Effector memory CD8-positive, alpha-beta T cell (primary cell): Measurements from ENCODE around the gene BSX.

Experiments
- ATAC-seq: fragments of 150-1000 bp; cut with Tn5 transposase; replicated peaks from 2 replicates; pipeline ENCODE4 v1.10.0; 2021; ENCODE audit warnings: mild to moderate bottlenecking, moderate library complexity
- DNase-seq, 3 experiments: peaks; one replicate each; pipeline ENCODE4 v3.0.0; 2021
- H3K27ac Mint-ChIP-seq, 2 donors: one replicate each; pipeline ENCODE4 v1.8.0; 2022; ENCODE audit warnings: mild to moderate bottlenecking in 2 of 2, mixed read lengths in 2 of 2, moderate library complexity in 2 of 2
- H3K27me3 Mint-ChIP-seq, 2 donors: one replicate each; pipeline ENCODE4 v1.8.0; 2022; ENCODE audit warnings: mixed read lengths in 2 of 2
- H3K36me3 Mint-ChIP-seq: one replicate; pipeline ENCODE4 v1.8.0; 2022; ENCODE audit warnings: mild to moderate bottlenecking, moderate library complexity, mixed read lengths; ENCODE audit not compliant: insufficient read depth
- H3K4me1 Mint-ChIP-seq, 2 donors: one replicate each; pipeline ENCODE4 v1.8.0; 2022; ENCODE audit warnings: low read depth in 2 of 2, mixed read lengths in 2 of 2
- H3K4me3 Mint-ChIP-seq, 2 donors: one replicate each; pipeline ENCODE4 v1.8.0; 2022; ENCODE audit warnings: mild to moderate bottlenecking in 2 of 2, mixed read lengths in 2 of 2, moderate library complexity in 2 of 2
- H3K9me3 Mint-ChIP-seq, 2 donors: one replicate each; pipeline ENCODE4 v1.8.0; 2022; ENCODE audit warnings: mixed read lengths in 2 of 2

The BSX gene

GRCh38 chr11:122979815-122980595 is 1.6 kb downstream of the BSX start:
- H3K9me3 Mint-ChIP-seq, result no peaks in the 10 kb centered on the region
- peaks cover 27 to 29% of the 10 kb centered on the region in 2 donors for H3K4me1 Mint-ChIP-seq
- peaks cover 14% of the 10 kb centered on the region for H3K36me3 Mint-ChIP-seq
- H3K4me3 Mint-ChIP-seq, result peak overlapping the region in 1 of 2 donors; percentile 10
- DNase-seq, result no peak
- H3K27me3 Mint-ChIP-seq, result peaks cover 91 to 100% of the 10 kb centered on the region in 2 donors
- ATAC-seq, result no peak
- H3K27ac Mint-ChIP-seq, result no peak overlapping the region

- Mint-ChIP-seq H3K36me3 (peaks cover 14% of the 10 kb centered on the region), H3K27ac (no peak overlapping the region), H3K4me3 (peak overlapping the region in 1 of 2 donors; percentile 10), H3K27me3 (peaks cover 92 to 100% of the 10 kb centered on the region in 2 donors), H3K4me1 (peaks cover 26 to 28% of the 10 kb centered on the region in 2 donors), H3K9me3 (no peaks in the 10 kb centered on the region)
- no peak for ATAC-seq
- no peak for DNase-seq
Measured at GRCh38 chr11:122979103-122979814, 2.4 kb downstream of the BSX start.

GRCh38 chr11:122978299-122978620 is 3.4 kb downstream of the BSX start:
- Mint-ChIP-seq H3K9me3 (no peaks in the 10 kb centered on the region), H3K4me1 (peaks cover 23 to 24% of the 10 kb centered on the region in 2 donors), H3K36me3 (peaks cover 14% of the 10 kb centered on the region), H3K27ac (no peak overlapping the region), H3K27me3 (peaks cover 93 to 100% of the 10 kb centered on the region in 2 donors), H3K4me3 (peak overlapping the region in 1 of 2 donors; percentile 1)
- no peak for ATAC-seq
- DNase-seq, result no peak

GRCh38 chr11:122977470-122978298 is 4.0 kb downstream of the BSX start:
- H3K4me1 Mint-ChIP-seq, result peaks cover 18 to 19% of the 10 kb centered on the region in 2 donors
- H3K36me3 Mint-ChIP-seq, result peaks cover 11% of the 10 kb centered on the region
- ATAC-seq (no peak), DNase-seq (no peak)
- peaks cover 93 to 100% of the 10 kb centered on the region in 2 donors for H3K27me3 Mint-ChIP-seq
- no peaks in the 10 kb centered on the region for H3K9me3 Mint-ChIP-seq
- peak overlapping the region in 1 of 2 donors; percentile 1 for H3K4me3 Mint-ChIP-seq
- H3K27ac Mint-ChIP-seq, result no peak overlapping the region

GRCh38 chr11:122976734-122977469 is 4.7 kb downstream of the BSX start:
- H3K4me3 Mint-ChIP-seq, result peak overlapping the region; percentile 43
- peaks cover 11% of the 10 kb centered on the region for H3K36me3 Mint-ChIP-seq
- no peak for DNase-seq
- H3K27me3 Mint-ChIP-seq, result peaks cover 85 to 98% of the 10 kb centered on the region in 2 donors
- no peaks in the 10 kb centered on the region for H3K9me3 Mint-ChIP-seq
- ATAC-seq, result no peak
- no peak overlapping the region for H3K27ac Mint-ChIP-seq
- peaks cover 18 to 19% of the 10 kb centered on the region in 2 donors for H3K4me1 Mint-ChIP-seq

- Mint-ChIP-seq H3K4me3 (peak overlapping the region in 1 of 2 donors; percentile 37), H3K9me3 (no peaks in the 10 kb centered on the region), H3K36me3 (peaks cover 10% of the 10 kb centered on the region), H3K27ac (no peak overlapping the region), H3K4me1 (peaks cover 15 to 18% of the 10 kb centered on the region in 2 donors), H3K27me3 (peaks cover 81 to 95% of the 10 kb centered on the region in 2 donors)
- DNase-seq (no peak), ATAC-seq (no peak)
Measured at GRCh38 chr11:122976061-122976733, 5.4 kb downstream of the BSX start.

- ATAC-seq (no peak), DNase-seq (no peak)
- peaks cover 0 to 3% of the 10 kb centered on the region in 2 donors for H3K9me3 Mint-ChIP-seq
Measured at GRCh38 chr11:122963961-122964360, 17.7 kb downstream of the BSX start.

GRCh38 chr11:122954455-122954854 is 27.2 kb downstream of the BSX start:
- Mint-ChIP-seq H3K4me1 (no peaks in the 10 kb centered on the region), H3K4me3 (no peak overlapping the region), H3K36me3 (peaks cover 11% of the 10 kb centered on the region), H3K9me3 (no peaks in the 10 kb centered on the region), H3K27me3 (no peaks in the 10 kb centered on the region), H3K27ac (no peak overlapping the region)
- no peak for ATAC-seq
- DNase-seq, result no peak

More at GRCh38 chr11:122963961-122964360, 17.7 kb downstream of the BSX start:
- Mint-ChIP-seq H3K27ac (no peak overlapping the region), H3K4me1 (no peaks in the 10 kb centered on the region), H3K4me3 (no peak overlapping the region), H3K27me3 (peaks cover 42 to 43% of the 10 kb centered on the region in 2 donors), H3K36me3 (peaks cover 2% of the 10 kb centered on the region)

- no peak for ATAC-seq
- H3K9me3 Mint-ChIP-seq, result no peaks in the 10 kb centered on the region
Measured at GRCh38 chr11:122951211-122951610, 30.4 kb downstream of the BSX start.

GRCh38 chr11:122938557-122938956 is 43.1 kb downstream of the BSX start:
- Mint-ChIP-seq H3K9me3 (no peaks in the 10 kb centered on the region), H3K4me3 (no peak overlapping the region)
- no peak for ATAC-seq

More at GRCh38 chr11:122951211-122951610, 30.4 kb downstream of the BSX start:
- Mint-ChIP-seq H3K4me1 (peaks cover 7 to 9% of the 10 kb centered on the region in 2 donors), H3K36me3 (peaks cover 5% of the 10 kb centered on the region), H3K4me3 (no peak overlapping the region), H3K27ac (no peak overlapping the region), H3K27me3 (no peaks in the 10 kb centered on the region)
- no peak for DNase-seq

GRCh38 chr11:122937983-122938382 is 43.7 kb downstream of the BSX start:
- no peaks in the 10 kb centered on the region for H3K27me3 Mint-ChIP-seq

More at GRCh38 chr11:122938557-122938956, 43.1 kb downstream of the BSX start:
- Mint-ChIP-seq H3K27ac (no peak overlapping the region), H3K4me1 (no peaks in the 10 kb centered on the region), H3K36me3 (peaks cover 6% of the 10 kb centered on the region), H3K27me3 (no peaks in the 10 kb centered on the region)
- DNase-seq, result no peak

GRCh38 chr11:122933416-122933815 is 48.2 kb downstream of the BSX start:
- Mint-ChIP-seq H3K27ac (no peak overlapping the region), H3K9me3 (no peaks in the 10 kb centered on the region), H3K27me3 (no peaks in the 10 kb centered on the region), H3K4me3 (no peak overlapping the region), H3K36me3 (no peaks in the 10 kb centered on the region), H3K4me1 (no peaks in the 10 kb centered on the region)
- no peak for ATAC-seq
- DNase-seq, result no peak

More at GRCh38 chr11:122937983-122938382, 43.7 kb downstream of the BSX start:
- Mint-ChIP-seq H3K4me1 (no peaks in the 10 kb centered on the region), H3K4me3 (no peak overlapping the region), H3K27ac (no peak overlapping the region), H3K9me3 (no peaks in the 10 kb centered on the region), H3K36me3 (peaks cover 6% of the 10 kb centered on the region)
- no peak for ATAC-seq
- no peak for DNase-seq
